Neural crest cell (in vitro differentiated cells): ENCODE measurements around the gene S100PBP. TPM values are rescaled to one million over a fixed set of nuclear protein-coding genes. Genes with fewer than 3 reads are reported as not detected.
A peak's percentile ranks its signal among the peaks of the same experiment; 100 is the strongest.

Source experiments
- DNase-seq: peaks from one replicate; pipeline ENCODE4 v3.0.0; 2021; ENCODE audit warnings: low read depth, mixed read lengths, low spot score
- H3K27ac Mint-ChIP-seq: one replicate; pipeline ENCODE4 v1.8.0; 2021; ENCODE audit warnings: mild to moderate bottlenecking, mixed read lengths; ENCODE audit not compliant: unreplicated experiment
- H3K27me3 Mint-ChIP-seq: 2 replicates; pipeline ENCODE4 v1.8.0; 2021; ENCODE audit warnings: low read depth, mild to moderate bottlenecking, mixed read lengths
- H3K36me3 Mint-ChIP-seq: 2 replicates; pipeline ENCODE4 v1.8.0; 2021; ENCODE audit warnings: low read depth, mild to moderate bottlenecking, mixed read lengths
- H3K4me1 Mint-ChIP-seq: 2 replicates; pipeline ENCODE4 v1.8.0; 2021; ENCODE audit warnings: mixed read lengths
- H3K4me3 Mint-ChIP-seq: one replicate; pipeline ENCODE4 v1.8.0; 2021; ENCODE audit warnings: mild to moderate bottlenecking, mixed read lengths
- H3K9me3 Mint-ChIP-seq: 2 replicates; pipeline ENCODE4 v1.8.0; 2021; ENCODE audit warnings: mixed read lengths
- total RNA-seq: library from RNA; stranded (reverse); gene quantifications from 2 replicates; pipeline ENCODE4 v1.2.1, GENCODE V29; 2021
- TF ChIP-seq, protein P1 (sequence below): fragments of 200-600 bp; sonication (generic); conservative IDR thresholded peaks from 2 replicates; pipeline ENCODE4 v1.5.0; 2021; ENCODE audit warnings: antibody characterized with exemption, mild to moderate bottlenecking

The S100PBP gene
- total RNA-seq, 1 donor from 2014 or later, result 55.0 TPM

GRCh38 chr1:32863881-32864245, 46.4 kb downstream of the S100PBP start:
- no peak for DNase-seq
- no peaks in the 10 kb centered on the region for H3K9me3 Mint-ChIP-seq
- H3K27me3 Mint-ChIP-seq, result no peaks in the 10 kb centered on the region
- H3K4me1 Mint-ChIP-seq, result peaks cover 6% of the 10 kb centered on the region
- TF ChIP-seq, protein P1, sequence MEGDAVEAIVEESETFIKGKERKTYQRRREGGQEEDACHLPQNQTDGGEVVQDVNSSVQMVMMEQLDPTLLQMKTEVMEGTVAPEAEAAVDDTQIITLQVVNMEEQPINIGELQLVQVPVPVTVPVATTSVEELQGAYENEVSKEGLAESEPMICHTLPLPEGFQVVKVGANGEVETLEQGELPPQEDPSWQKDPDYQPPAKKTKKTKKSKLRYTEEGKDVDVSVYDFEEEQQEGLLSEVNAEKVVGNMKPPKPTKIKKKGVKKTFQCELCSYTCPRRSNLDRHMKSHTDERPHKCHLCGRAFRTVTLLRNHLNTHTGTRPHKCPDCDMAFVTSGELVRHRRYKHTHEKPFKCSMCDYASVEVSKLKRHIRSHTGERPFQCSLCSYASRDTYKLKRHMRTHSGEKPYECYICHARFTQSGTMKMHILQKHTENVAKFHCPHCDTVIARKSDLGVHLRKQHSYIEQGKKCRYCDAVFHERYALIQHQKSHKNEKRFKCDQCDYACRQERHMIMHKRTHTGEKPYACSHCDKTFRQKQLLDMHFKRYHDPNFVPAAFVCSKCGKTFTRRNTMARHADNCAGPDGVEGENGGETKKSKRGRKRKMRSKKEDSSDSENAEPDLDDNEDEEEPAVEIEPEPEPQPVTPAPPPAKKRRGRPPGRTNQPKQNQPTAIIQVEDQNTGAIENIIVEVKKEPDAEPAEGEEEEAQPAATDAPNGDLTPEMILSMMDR, result no peak
- H3K36me3 Mint-ChIP-seq, result peaks cover 9% of the 10 kb centered on the region
- no peak overlapping the region for H3K4me3 Mint-ChIP-seq
- no peak overlapping the region for H3K27ac Mint-ChIP-seq

GRCh38 chr1:32864375-32865019, 47.0 kb downstream of the S100PBP start:
- no peak for DNase-seq
- H3K4me3 Mint-ChIP-seq, result no peak overlapping the region
- H3K4me1 Mint-ChIP-seq, result peaks cover 11% of the 10 kb centered on the region
- peaks cover 9% of the 10 kb centered on the region for H3K36me3 Mint-ChIP-seq
- TF ChIP-seq, protein P1, result no peak
- no peaks in the 10 kb centered on the region for H3K9me3 Mint-ChIP-seq
- no peak overlapping the region for H3K27ac Mint-ChIP-seq
- peaks cover 5% of the 10 kb centered on the region for H3K27me3 Mint-ChIP-seq

GRCh38 chr1:32865639-32866405, 48.4 kb downstream of the S100PBP start:
- TF ChIP-seq, protein P1, result no peak
- peaks cover 9% of the 10 kb centered on the region for H3K36me3 Mint-ChIP-seq
- H3K4me3 Mint-ChIP-seq, result no peak overlapping the region
- H3K9me3 Mint-ChIP-seq, result no peaks in the 10 kb centered on the region
- DNase-seq, result no peak
- H3K27ac Mint-ChIP-seq, result no peak overlapping the region
- peaks cover 16% of the 10 kb centered on the region for H3K4me1 Mint-ChIP-seq
- peaks cover 13% of the 10 kb centered on the region for H3K27me3 Mint-ChIP-seq

- H3K4me1 Mint-ChIP-seq, result peaks cover 22% of the 10 kb centered on the region
- DNase-seq, result no peak
- H3K27me3 Mint-ChIP-seq, result peaks cover 25% of the 10 kb centered on the region
- TF ChIP-seq, protein P1, result no peak
- H3K27ac Mint-ChIP-seq, result no peak overlapping the region
- peaks cover 9% of the 10 kb centered on the region for H3K36me3 Mint-ChIP-seq
- H3K4me3 Mint-ChIP-seq, result peak overlapping the region; percentile 44
- no peaks in the 10 kb centered on the region for H3K9me3 Mint-ChIP-seq
Measured at GRCh38 chr1:32867151-32867550, 49.7 kb downstream of the S100PBP start.

DNA sequence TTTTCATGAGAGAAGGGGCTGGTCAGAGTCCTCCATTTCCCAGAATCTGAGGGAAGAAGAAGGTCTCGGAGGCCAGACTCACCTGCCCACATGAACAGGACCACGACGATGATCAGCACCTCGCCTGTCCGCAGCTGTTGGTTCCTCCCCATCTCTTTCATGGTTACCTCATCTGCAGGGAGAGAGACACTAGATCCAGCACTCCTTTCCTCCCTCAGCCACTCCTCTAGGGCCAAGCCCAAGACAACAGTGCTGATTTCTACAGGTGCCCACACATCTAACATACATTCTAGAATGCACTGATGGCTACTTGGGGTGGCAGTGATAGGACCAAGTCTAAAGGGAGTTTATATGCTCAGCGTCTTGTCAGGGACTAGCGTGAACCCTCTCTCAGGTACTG, 50.2 kb downstream of the S100PBP start:
- peaks cover 6% of the 10 kb centered on the region for H3K36me3 Mint-ChIP-seq
- peaks cover 28% of the 10 kb centered on the region for H3K27me3 Mint-ChIP-seq
- H3K4me3 Mint-ChIP-seq, result no peak overlapping the region
- H3K27ac Mint-ChIP-seq, result no peak overlapping the region
- H3K9me3 Mint-ChIP-seq, result no peaks in the 10 kb centered on the region
- peaks cover 24% of the 10 kb centered on the region for H3K4me1 Mint-ChIP-seq
- TF ChIP-seq, protein P1, result no peak
- no peak for DNase-seq
